H9 (cell line): Measurements from ENCODE around the gene CCDC51. TPM values are rescaled to one million over a fixed set of nuclear protein-coding genes. Genes with fewer than 3 reads are reported as not detected.

Experiments
- DNase-seq: peaks from one replicate; pipeline ENCODE4 v3.0.0-alpha.2; 2017
- H2AFZ ChIP-seq: one replicate; pipeline ENCODE4 v1.6.1; 2013; ENCODE audit warnings: mild to moderate bottlenecking, low read length, control low read depth, moderate library complexity
- H2AK5ac ChIP-seq: 2 replicates; pipeline ENCODE4 v1.6.1; 2013; ENCODE audit warnings: low read length, control low read depth, mixed read lengths; ENCODE audit not compliant: insufficient read length
- H2BK120ac ChIP-seq: one replicate; pipeline ENCODE4 v1.6.1; 2013; ENCODE audit warnings: low read depth, mild to moderate bottlenecking, low read length, control low read depth, inconsistent platforms; ENCODE audit not compliant: poor library complexity, severe bottlenecking
- H2BK12ac ChIP-seq: 2 replicates; pipeline ENCODE4 v1.6.1; 2013; ENCODE audit warnings: low read length, control low read depth, mixed read lengths, low read depth; ENCODE audit not compliant: insufficient read length
- H2BK15ac ChIP-seq: 2 replicates; pipeline ENCODE4 v1.6.1; 2013; ENCODE audit warnings: low read depth, low read length, control low read depth
- H2BK20ac ChIP-seq: one replicate; pipeline ENCODE4 v1.6.1; 2013; ENCODE audit warnings: low read depth, mild to moderate bottlenecking, low read length, control low read depth, inconsistent platforms; ENCODE audit not compliant: poor library complexity, severe bottlenecking
- H2BK5ac ChIP-seq: 2 replicates; pipeline ENCODE4 v1.6.1; 2013; ENCODE audit warnings: low read length, control low read depth, mixed read lengths; ENCODE audit not compliant: insufficient read length
- H3K14ac ChIP-seq: 2 replicates; pipeline ENCODE4 v1.6.1; 2013; ENCODE audit warnings: low read length, control low read depth; ENCODE audit not compliant: insufficient read depth
- H3K18ac ChIP-seq: 2 replicates; pipeline ENCODE4 v1.6.1; 2013; ENCODE audit warnings: low read depth, mild to moderate bottlenecking, mixed read lengths, low read length, control low read depth; ENCODE audit not compliant: insufficient read length
- H3K23ac ChIP-seq: 2 replicates; pipeline ENCODE4 v1.6.1; 2013; ENCODE audit warnings: low read length, control low read depth, mixed read lengths, low read depth; ENCODE audit not compliant: insufficient read length
- H3K23me2 ChIP-seq: 2 replicates; pipeline ENCODE4 v1.6.1; 2013; ENCODE audit warnings: low read depth, mild to moderate bottlenecking, mixed read lengths, low read length, control low read depth; ENCODE audit not compliant: insufficient read length, poor library complexity, severe bottlenecking
- H3K27ac ChIP-seq: 2 replicates; pipeline ENCODE4 v1.5.1; 2013; ENCODE audit warnings: low read length, control low read depth, mixed read lengths, low read depth; ENCODE audit not compliant: insufficient read length
- H3K27me3 ChIP-seq: 2 replicates; pipeline ENCODE4 v1.6.1; 2013; ENCODE audit warnings: low read length, control low read depth, inconsistent platforms; ENCODE audit not compliant: insufficient read depth
- H3K4ac ChIP-seq: 2 replicates; pipeline ENCODE4 v1.6.1; 2013; ENCODE audit warnings: low read depth, mild to moderate bottlenecking, control low read depth, inconsistent platforms, low read length, moderate library complexity
- H3K4me1 ChIP-seq: 2 replicates; pipeline ENCODE4 v1.6.1; 2013; ENCODE audit warnings: low read length, control low read depth, inconsistent platforms; ENCODE audit not compliant: insufficient read depth
- H3K4me2 ChIP-seq: 2 replicates; pipeline ENCODE4 v1.6.1; 2013; ENCODE audit warnings: low read length, control low read depth, mixed read lengths; ENCODE audit not compliant: insufficient read length, insufficient read depth
- H3K56ac ChIP-seq: 2 replicates; pipeline ENCODE4 v1.6.1; 2013; ENCODE audit warnings: low read depth, mild to moderate bottlenecking, mixed read lengths, low read length, control low read depth; ENCODE audit not compliant: insufficient read length
- H3K79me1 ChIP-seq: 2 replicates; pipeline ENCODE4 v1.6.1; 2013; ENCODE audit warnings: low read depth, mild to moderate bottlenecking, moderate library complexity, low read length, control low read depth, inconsistent platforms; ENCODE audit not compliant: insufficient read depth, poor library complexity, severe bottlenecking
- H3K79me2 ChIP-seq: 2 replicates; pipeline ENCODE4 v1.6.1; 2013; ENCODE audit warnings: low read length, control low read depth, inconsistent platforms; ENCODE audit not compliant: insufficient read depth
- H3K9ac ChIP-seq: 2 replicates; pipeline ENCODE4 v1.6.1; 2013; ENCODE audit warnings: low read length, control low read depth, mixed read lengths; ENCODE audit not compliant: insufficient read length; ENCODE audit errors: extremely low read depth
- H3K9me3 ChIP-seq: one replicate; pipeline ENCODE4 v1.6.1; 2013; ENCODE audit warnings: low read depth, low read length, inconsistent platforms; ENCODE audit not compliant: control insufficient read depth
- H3T11ph ChIP-seq: one replicate; pipeline ENCODE4 v1.6.1; 2013; ENCODE audit warnings: mild to moderate bottlenecking, low read length, control low read depth, inconsistent platforms
- H4K20me1 ChIP-seq: one replicate; pipeline ENCODE4 v1.6.1; 2013; ENCODE audit not compliant: control insufficient read depth, insufficient read length, insufficient read depth
- H4K5ac ChIP-seq: 2 replicates; pipeline ENCODE4 v1.6.1; 2013; ENCODE audit warnings: low read depth, mild to moderate bottlenecking, mixed read lengths, low read length, control low read depth; ENCODE audit not compliant: insufficient read length
- H4K8ac ChIP-seq: replicated peaks from 2 replicates; pipeline ENCODE4 v1.6.1; 2013; ENCODE audit warnings: low read length, control low read depth, mixed read lengths, low read depth; ENCODE audit not compliant: insufficient read length
- H4K91ac ChIP-seq: 2 replicates; pipeline ENCODE4 v1.6.1; 2013; ENCODE audit warnings: low read depth, mild to moderate bottlenecking, moderate library complexity, mixed read lengths, low read length, control low read depth; ENCODE audit not compliant: insufficient read length
- H3K27ac Mint-ChIP-seq, 3 experiments: 2 replicates in 2 of 3; 3 replicates in 1 of 3; pipeline ENCODE4 v1.8.0; 2020 to 2021; ENCODE audit warnings: mixed read lengths in 3 of 3, mild to moderate bottlenecking in 1 of 3, moderate library complexity in 1 of 3
- H3K27me3 Mint-ChIP-seq: 2 replicates; pipeline ENCODE4 v1.8.0; 2021; ENCODE audit warnings: low read depth, mild to moderate bottlenecking, moderate library complexity, mixed read lengths
- H3K36me3 Mint-ChIP-seq, 3 experiments: 2 replicates in 2 of 3; 3 replicates in 1 of 3; pipeline ENCODE4 v1.8.0; 2020 to 2021; ENCODE audit warnings: low read depth in 3 of 3, mixed read lengths in 3 of 3; ENCODE audit not compliant: insufficient read depth in 1 of 3
- H3K4me1 Mint-ChIP-seq, 2 experiments: 2 replicates each; pipeline ENCODE4 v1.8.0; 2020; ENCODE audit warnings: mixed read lengths in 2 of 2
- H3K4me3 Mint-ChIP-seq, 2 experiments: 2 replicates in 1 of 2; 3 replicates in 1 of 2; pipeline ENCODE4 v1.8.0; 2020 to 2021; ENCODE audit warnings: mild to moderate bottlenecking in 2 of 2, mixed read lengths in 2 of 2, moderate library complexity in 1 of 2
- H3K9me3 Mint-ChIP-seq, 2 experiments: 2 replicates in 1 of 2; 3 replicates in 1 of 2; pipeline ENCODE4 v1.8.0; 2020; ENCODE audit warnings: mild to moderate bottlenecking in 2 of 2, mixed read lengths in 2 of 2, moderate library complexity in 1 of 2
- CTCF ChIP-seq: fragments of 200-600 bp; sonication (generic); conservative IDR thresholded peaks from 3 replicates; pipeline ENCODE4 v1.8.0; 2021; ENCODE audit warnings: antibody characterized with exemption, mild to moderate bottlenecking
- WGBS: extraction: QIAGEN DNeasy Blood & Tissue Kit; methylation state at CpG from one replicate; pipeline ENCODE4 v1.1.7; 2013; ENCODE audit warnings: missing lambda C conversion rate, low lambda C conversion rate, mixed read lengths; ENCODE audit not compliant: insufficient read length; ENCODE audit errors: extremely low coverage; 5-methylcytosine and 5-hydroxymethylcytosine counted together
- total RNA-seq: library from RNA; stranded (reverse); gene quantifications from 2 replicates; pipeline ENCODE4 v1.2.1, GENCODE V29; 2021

CCDC51 gene
- total RNA-seq, 1 experiment from 2014 or later, result 20.0 TPM

DNA sequence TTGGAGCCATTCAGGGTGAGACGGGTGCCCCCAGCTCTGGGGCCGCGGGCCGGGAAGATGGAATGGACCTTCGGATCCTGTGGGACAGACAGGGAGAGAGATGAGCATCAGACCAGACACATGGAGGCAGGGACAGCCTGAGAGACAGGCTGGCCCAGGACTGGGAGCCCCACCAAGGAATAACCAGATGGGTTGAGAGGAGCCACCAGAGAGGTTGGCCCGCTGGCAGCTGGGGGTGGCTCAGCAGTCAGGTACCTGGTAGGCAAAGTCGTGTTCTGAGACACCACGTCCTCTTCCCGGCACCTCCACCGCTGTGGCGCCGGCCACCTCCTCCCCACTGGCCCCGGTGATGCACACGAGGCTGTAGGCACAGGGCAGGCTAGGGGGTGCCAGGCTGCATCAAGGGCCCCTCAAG, 23.8 kb downstream of the CCDC51 start:
- WGBS, result no CpG with 5 or more reads among the region's 14 CpGs
- DNase-seq, result no peak
- H2AFZ ChIP-seq, result no peak overlapping the region
- Mint-ChIP-seq H3K4me1 (no peaks in the 10 kb centered on the region), H3K27me3 (no peaks in the 10 kb centered on the region), H3K27ac (no peak overlapping the region), H3K36me3 (peaks cover 49 to 95% (median 89%) of the 10 kb centered on the region in 3 experiments), H3K9me3 (no peaks in the 10 kb centered on the region), H3K4me3 (no peak overlapping the region)
- H2BK5ac ChIP-seq, result no peak overlapping the region
- H3K23me2 ChIP-seq, result no peaks in the 10 kb centered on the region
- H3T11ph ChIP-seq, result no peak overlapping the region
- H2BK20ac ChIP-seq, result no peak overlapping the region
- H3K27ac ChIP-seq, result no peak overlapping the region
- no peak overlapping the region for H2BK12ac ChIP-seq
- no peak overlapping the region for H3K23ac ChIP-seq
- no peaks in the 10 kb centered on the region for H3K27me3 ChIP-seq
- no peaks in the 10 kb centered on the region for H3K9me3 ChIP-seq
- no peak overlapping the region for H3K18ac ChIP-seq
- H3K4me1 ChIP-seq, result no peaks in the 10 kb centered on the region
- H3K56ac ChIP-seq, result no peak overlapping the region
- H2AK5ac ChIP-seq, result no peak overlapping the region
- TF ChIP-seq CTCF, result no peak
- H4K5ac ChIP-seq, result no peak overlapping the region
- H4K91ac ChIP-seq, result no peak overlapping the region
- no peak overlapping the region for H2BK15ac ChIP-seq
- no peak overlapping the region for H3K14ac ChIP-seq
- no peak overlapping the region for H3K4me2 ChIP-seq
- H4K20me1 ChIP-seq, result no peaks in the 10 kb centered on the region
- H4K8ac ChIP-seq, result no peak overlapping the region
- H2BK120ac ChIP-seq, result no peak overlapping the region
- no peak overlapping the region for H3K4ac ChIP-seq
- no peaks in the 10 kb centered on the region for H3K79me2 ChIP-seq
- H3K79me1 ChIP-seq, result no peaks in the 10 kb centered on the region
- no peak overlapping the region for H3K9ac ChIP-seq
